GM18858 (cell line): ENCODE results near the gene MZB1.

Experiments
- ATAC-seq: cut with Tn5 transposase; IDR thresholded peaks from one replicate; pipeline ENCODE4 v1.9.1; 2021; ENCODE audit not compliant: unreplicated experiment

Gene MZB1

GRCh38 chr5:139389701-139390638, at the start of gene MZB1:
Gene MZB1 (minus strand): TSS chr5:139389913. CDS start chr5:139389856, 57 bp downstream.
- peak; percentile 23 for ATAC-seq

DNA sequence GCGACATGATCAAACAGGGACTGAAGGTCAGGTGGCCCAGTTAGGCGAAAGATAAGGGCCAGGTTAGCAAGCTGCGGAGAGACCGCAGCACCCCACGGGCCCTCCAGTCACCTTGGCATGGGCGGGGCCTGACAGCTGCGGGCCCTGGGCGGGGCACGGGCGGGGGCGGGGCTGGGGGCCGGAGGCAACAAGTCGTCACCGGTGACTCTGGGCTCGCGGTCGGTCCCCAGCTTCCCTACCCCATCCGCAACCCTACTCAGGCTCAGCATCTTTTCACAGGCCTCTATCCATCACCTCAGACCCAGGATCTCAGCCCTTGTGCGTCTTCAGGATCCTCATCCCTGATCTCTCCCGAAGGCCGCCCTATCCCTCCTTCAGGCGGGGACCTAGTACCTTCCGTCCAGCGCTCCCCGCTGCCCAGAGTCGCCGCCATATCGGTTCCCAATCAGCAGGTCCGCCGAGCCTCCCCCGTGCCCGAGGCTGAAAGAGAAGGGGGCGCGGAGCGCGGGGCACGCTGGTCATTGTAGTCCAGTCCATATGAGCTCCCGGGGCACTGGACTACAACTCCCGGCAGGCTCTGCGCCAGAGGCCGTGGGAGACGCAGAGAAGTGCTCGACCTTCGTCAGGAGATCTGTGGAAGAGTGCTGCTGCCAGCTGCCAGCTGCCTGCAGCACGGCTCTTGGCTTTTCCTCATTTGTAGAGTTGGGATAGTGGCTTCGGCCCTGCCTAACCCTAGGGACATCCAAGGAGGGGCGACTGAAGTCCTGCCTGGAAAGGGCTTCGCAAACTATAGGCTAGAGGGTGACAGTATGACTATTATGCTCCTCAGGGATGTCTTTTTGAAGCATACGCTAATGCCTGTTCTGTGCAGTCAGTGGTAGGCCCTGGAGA, 49.5 kb upstream of the MZB1 start, which contains the start of gene DNAJC18:
TSS of gene DNAJC18 (minus strand) at position 513 of the 891 bp plus-strand sequence. CDS start at position 433, 80 bp downstream.
- peak; percentile 77 for ATAC-seq

DNA sequence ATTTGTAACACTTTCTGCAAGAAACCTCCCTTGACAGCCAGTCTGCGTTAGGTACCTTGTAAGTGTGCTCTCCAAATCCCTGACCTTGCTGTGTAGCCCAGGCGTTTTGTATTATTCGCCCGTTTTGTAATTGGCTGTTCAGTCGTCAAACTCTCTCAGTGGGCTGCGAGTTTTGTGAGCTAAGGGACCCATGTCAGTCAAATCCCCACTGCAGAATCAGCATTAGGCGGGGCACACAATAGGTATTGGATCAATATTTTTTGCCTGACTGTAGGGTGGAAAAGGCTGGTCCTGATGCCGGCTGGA, 48.9 kb upstream of the MZB1 start:
- ATAC-seq = no peak

DNA sequence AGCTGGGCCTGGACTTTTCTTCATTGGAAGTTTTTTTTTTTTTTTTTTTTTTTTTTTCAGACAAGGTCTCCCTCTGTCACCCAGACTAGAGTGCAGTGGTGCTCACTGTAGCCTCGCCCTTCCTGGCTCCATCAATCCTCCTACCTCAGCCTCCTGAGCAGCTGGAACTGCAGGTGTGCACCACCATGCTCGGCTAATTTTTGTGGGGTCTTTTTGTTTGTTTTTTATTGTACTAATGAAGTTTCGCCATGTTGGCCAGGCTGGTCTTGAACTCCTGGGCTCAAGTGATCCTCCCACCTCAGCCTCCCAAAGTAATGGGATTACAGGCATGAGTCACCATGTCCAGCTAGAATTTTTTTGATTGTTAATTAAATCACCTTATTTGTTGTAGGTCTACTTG, 46.0 kb upstream of the MZB1 start:
- no peak for ATAC-seq

DNA sequence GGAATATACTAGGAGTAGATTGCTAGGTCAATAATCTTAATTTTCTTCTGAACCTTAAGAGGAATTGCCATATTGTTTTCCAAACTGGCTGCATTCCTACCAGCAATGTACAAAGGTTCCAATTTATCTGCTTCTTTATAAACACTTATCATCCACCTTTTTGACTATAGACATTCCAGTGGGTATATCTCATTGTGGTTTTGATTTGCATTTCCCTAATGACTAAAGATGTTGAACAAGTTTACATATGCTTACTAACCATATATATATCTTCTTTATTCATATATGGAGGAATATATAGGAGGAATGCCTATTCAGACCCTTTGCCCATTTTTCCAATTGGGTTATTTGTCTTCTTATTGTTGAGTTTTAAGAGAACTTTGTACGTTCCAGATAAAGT, 42.0 kb upstream of the MZB1 start:
- ATAC-seq = no peak

- ATAC-seq = no peak
These were observed 40.3 kb upstream of the MZB1 start for GRCh38 chr5:139430015-139430414.

GRCh38 chr5:139426203-139426885, 36.6 kb upstream of the MZB1 start:
- no peak for ATAC-seq

DNA sequence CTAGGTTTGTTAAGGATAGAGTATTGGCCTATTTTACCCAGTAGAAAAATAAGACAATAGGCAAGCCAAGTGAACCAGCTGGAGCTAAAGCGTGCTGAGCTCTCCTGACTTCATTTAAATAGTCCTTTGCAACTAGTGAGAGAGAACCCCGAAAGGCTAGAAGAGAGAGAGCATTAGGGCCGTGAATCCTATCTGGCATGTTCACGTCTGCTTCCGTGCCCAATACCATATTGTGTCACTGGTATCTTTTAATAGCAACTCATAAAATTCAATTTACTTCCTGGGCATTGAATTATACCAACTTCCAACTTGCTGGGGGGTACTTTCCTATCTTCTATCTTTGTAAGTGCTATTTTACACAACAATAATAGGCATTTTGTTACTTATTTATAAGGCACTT, 35.8 kb upstream of the MZB1 start:
- no peak for ATAC-seq

GRCh38 chr5:139422307-139422893, 32.7 kb upstream of the MZB1 start:
- no peak for ATAC-seq

DNA sequence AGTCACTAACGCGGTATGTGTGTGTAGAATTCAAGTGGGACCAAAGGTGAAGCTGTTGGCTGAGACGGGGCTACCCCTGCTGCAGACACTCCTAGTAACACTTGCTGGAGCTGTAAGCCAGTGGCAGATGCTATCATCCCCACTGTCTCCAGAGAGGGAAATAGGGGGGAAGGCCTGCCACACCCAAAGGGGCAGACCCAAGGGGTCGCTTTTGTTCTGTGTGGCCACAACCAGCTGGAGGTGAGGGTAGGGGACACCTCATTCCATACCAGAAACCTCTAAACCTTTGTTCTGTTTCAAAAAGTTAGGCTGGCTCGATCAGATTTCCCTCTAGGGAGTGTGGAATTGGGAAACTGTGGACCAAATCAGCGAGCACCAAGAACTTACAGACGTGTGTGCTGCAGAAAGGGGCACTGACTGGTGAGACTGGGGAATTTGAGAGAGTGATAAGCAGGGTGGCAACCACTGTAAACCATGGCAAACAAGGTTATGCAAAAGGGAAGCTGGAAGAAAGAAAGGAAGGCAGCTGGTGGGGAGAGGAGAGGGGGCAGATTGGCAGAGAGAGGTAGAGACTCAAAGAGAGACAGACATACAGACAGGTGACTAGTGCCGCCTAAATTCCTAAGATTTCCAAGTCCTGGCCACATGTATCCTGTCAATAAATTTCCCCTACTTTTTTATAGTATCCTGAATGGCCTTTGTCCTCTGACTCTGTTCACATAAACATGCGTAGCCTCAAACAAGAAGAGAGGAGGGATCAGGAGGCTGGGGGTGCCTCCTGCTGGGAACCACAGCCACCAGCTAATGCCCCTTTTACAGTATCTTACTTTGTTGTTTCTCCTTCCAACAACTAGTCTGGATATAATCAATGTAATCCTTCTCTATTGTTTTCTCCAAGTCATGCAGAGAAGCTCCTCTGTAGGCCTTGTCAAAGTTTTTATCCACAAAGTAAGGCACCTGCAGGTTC, 29.8 kb upstream of the MZB1 start:
- no peak for ATAC-seq

DNA sequence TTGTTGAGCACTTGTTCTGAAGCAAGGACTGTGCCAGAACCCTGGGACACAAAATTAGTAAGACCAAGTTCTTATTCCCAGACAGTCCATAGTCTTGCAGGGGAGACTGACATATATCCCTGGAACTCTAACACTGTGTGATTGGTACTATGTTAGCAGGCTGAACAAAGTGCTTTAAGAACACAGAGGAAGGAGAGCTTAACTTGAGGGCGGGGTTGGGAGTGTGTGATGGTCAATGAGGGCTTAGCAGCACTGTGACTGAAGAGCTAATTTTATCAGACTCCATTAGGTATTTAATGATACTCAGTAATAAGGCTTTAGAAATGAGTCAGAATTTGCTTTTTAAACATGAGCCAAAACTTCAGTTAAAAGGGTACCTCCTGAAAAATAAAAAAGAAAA, 29.1 kb upstream of the MZB1 start:
- no peak for ATAC-seq

GRCh38 chr5:139417214-139417613, 27.5 kb upstream of the MZB1 start:
- no peak for ATAC-seq

- no peak for ATAC-seq
These were observed 26.9 kb upstream of the MZB1 start for GRCh38 chr5:139416651-139417050.

GRCh38 chr5:139415869-139416268, 26.2 kb upstream of the MZB1 start:
- no peak for ATAC-seq

- ATAC-seq = no peak
These were observed 25.6 kb upstream of the MZB1 start for GRCh38 chr5:139415221-139415861.

DNA sequence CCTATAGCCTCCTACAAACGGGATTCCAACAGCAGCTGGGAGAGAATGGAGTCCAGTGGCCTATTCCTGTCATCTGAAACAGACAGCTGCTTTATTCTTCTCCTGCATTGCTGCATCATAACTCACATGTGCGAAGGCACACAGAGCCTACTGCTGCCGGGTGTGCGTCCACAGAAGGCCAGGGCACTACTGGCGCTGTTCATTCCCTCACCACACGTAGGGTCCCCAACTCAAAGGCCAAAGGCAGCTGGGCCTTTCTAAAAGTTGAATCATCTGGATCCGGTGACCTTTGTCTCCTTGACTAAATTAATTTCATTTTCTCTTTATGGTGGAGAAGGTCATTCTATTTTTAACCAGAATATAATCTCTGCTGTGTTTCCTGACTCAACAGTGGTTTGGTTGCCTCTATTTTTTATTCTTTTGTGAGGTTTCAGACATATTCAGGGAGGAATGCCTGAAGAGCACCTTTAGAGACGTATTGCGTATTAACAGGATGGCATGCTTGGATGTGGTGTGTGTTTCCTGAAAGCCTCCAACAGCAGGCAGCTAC, 24.9 kb upstream of the MZB1 start:
- no peak for ATAC-seq

DNA sequence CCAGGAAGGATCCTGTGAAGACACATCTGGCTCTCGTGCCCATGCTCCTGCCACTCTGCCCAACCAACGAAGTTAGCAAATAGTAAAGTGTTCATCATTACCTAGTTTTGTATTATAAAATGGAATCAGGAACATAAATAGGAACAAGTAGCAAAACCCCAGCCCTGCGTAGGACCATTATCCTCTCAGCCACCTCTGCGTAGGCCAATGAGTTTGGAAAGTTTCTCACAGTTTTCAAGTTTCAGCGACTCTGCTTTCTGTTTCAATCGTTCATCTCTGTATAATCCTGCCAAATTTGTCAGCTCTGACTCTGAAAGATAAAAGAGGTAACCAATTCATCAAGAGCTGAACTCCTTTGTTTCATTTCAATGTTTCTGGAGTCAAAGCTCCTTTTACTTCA, 24.2 kb upstream of the MZB1 start:
- no peak for ATAC-seq

DNA sequence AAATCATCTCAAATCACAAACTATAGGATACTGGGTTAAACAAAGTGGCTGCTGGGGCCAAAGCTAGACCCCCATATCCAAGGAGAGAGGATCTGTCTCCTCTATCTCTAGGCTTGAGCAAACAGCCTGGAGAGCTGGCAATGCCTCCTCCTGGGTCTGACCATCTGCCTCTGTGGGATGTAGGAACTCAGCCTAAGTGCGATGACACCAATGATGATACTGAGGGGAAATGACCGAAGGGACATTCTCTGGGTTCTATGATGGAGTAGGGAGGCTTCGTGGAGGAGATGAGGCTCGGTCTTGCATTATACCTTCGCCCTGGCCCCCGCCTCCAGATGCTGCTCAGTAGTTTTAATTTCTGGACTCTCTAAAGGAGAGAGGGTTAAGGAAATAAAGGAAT, 23.4 kb upstream of the MZB1 start:
- ATAC-seq = no peak
